GM12878 (cell line): Measurements from ENCODE around the gene TNFRSF9. TPM values are rescaled to one million over a fixed set of nuclear protein-coding genes. Genes with fewer than 3 reads are reported as not detected.

Source experiments
- ATAC-seq: fragments of 200-7000 bp; cut with Tn5 transposase; 3 replicates; pipeline ENCODE4 v1.9.1; 2020; ENCODE audit warnings: mild to moderate bottlenecking, moderate library complexity
- BruUV-seq: library from RNA; stranded (reverse); fragments of 400-500 nt; replicated peaks from 2 replicates; lab custom pipeline; 2021; lab: Mats Ljungman, UMichigan
- CTCF ChIA-PET: fragments of 300-600 bp; sonication (Branson Sonifier 250); formaldehyde crosslinking; extraction: SDS; loops from one replicate; lab custom pipeline; 2021; ENCODE audit warnings: inconsistent platforms; lab: Yijun Ruan, JAX
- POLR2A ChIA-PET: fragments of 350-600 bp; formaldehyde crosslinking; extraction: SDS; loops from one replicate; lab custom pipeline; 2021; ENCODE audit warnings: inconsistent platforms; lab: Charles Lee
- RAD21 ChIA-PET: fragments of 300-600 bp; sonication (Branson Sonifier 250); formaldehyde crosslinking; loops from one replicate; lab custom pipeline; 2023; ENCODE audit warnings: antibody characterized with exemption; ENCODE audit not compliant: unreplicated experiment; lab: Charles Lee
- SMC1A ChIA-PET: fragments of 300-600 bp; sonication (Branson Sonifier 250); formaldehyde crosslinking; loops from one replicate; lab custom pipeline; 2023; ENCODE audit not compliant: unreplicated experiment, uncharacterized antibody; lab: Charles Lee
- DNase-seq: peaks from one replicate; pipeline ENCODE4 v3.0.0-alpha.2; 2011; ENCODE audit warnings: low read depth, low spot score
- FAIRE-seq: peaks from 3 replicates; lab custom pipeline; 2011; peaks lifted over from hg19 to GRCh38; lab: Jason Lieb, UNC
- H2AFZ ChIP-seq: 2 replicates; pipeline ENCODE4 v1.6.0; 2011; ENCODE audit warnings: low read depth, low read length, control low read depth; ENCODE audit not compliant: control insufficient read depth
- H3K27ac ChIP-seq: 2 replicates; pipeline ENCODE4 v1.5.1; 2011; ENCODE audit warnings: control low read depth; ENCODE audit not compliant: control insufficient read depth, insufficient read depth
- H3K27me3 ChIP-seq, 2 experiments: replicated peaks in 1 of 2; 2 replicates each; pipeline versions ENCODE4 v1.6.0 to v1.6.1; 2011; ENCODE audit warnings: low read length in 1 of 2; ENCODE audit not compliant: control insufficient read depth in 2 of 2, insufficient read depth in 2 of 2
- H3K36me3 ChIP-seq, 2 experiments: 2 replicates each; pipeline ENCODE4 v1.5.1; 2011; ENCODE audit warnings: low read length in 1 of 2; ENCODE audit not compliant: control insufficient read depth in 2 of 2, insufficient read depth in 2 of 2
- H3K4me1 ChIP-seq: 2 replicates; pipeline ENCODE4 v1.6.1; 2011; ENCODE audit warnings: mild to moderate bottlenecking, low read length, moderate library complexity, mixed read lengths; ENCODE audit not compliant: control insufficient read depth, insufficient read depth
- H3K4me2 ChIP-seq: 2 replicates; pipeline ENCODE4 v1.6.0; 2011; ENCODE audit warnings: control low read depth; ENCODE audit not compliant: control insufficient read depth, insufficient read depth
- H3K4me3 ChIP-seq: fragments of 200-600 bp; sonication (generic); 2 replicates; pipeline ENCODE4 v1.5.1; 2016
- H3K79me2 ChIP-seq: 2 replicates; pipeline ENCODE4 v1.6.0; 2011; ENCODE audit warnings: low read length; ENCODE audit not compliant: control insufficient read depth, insufficient read depth
- H3K9ac ChIP-seq: 2 replicates; pipeline ENCODE4 v1.8.0; 2011; ENCODE audit warnings: low read length, control low read depth, mixed read lengths; ENCODE audit not compliant: control insufficient read depth, insufficient read depth
- H3K9me3 ChIP-seq: replicated peaks from 3 replicates; pipeline ENCODE4 v1.5.1; 2011; ENCODE audit warnings: mild to moderate bottlenecking, low read length; ENCODE audit not compliant: control insufficient read depth, insufficient read depth
- H4K20me1 ChIP-seq: 2 replicates; pipeline ENCODE4 v1.6.0; 2011; ENCODE audit not compliant: control insufficient read depth, insufficient read depth
- CUX1 ChIP-seq: IDR thresholded peaks from 2 replicates; pipeline ENCODE4 v1.6.1; 2012; ENCODE audit warnings: improper control_type of control experiment, low read depth, low read length; ENCODE audit not compliant: insufficient replicate concordance
- ETV6 ChIP-seq, 2 experiments: fragments of 450-650 bp in 1 of 2; IDR thresholded peaks in 1 of 2; conservative IDR thresholded peaks in 1 of 2; 2 replicates each; pipeline ENCODE4 v1.6.1; 2014; ENCODE audit warnings: antibody characterized with exemption in 1 of 2, borderline replicate concordance in 1 of 2, low read depth in 1 of 2, mild to moderate bottlenecking in 1 of 2, moderate library complexity in 1 of 2
- HCFC1 ChIP-seq: fragments of 150-350 bp; IDR thresholded peaks from 2 replicates; pipeline ENCODE4 v1.6.1; 2014; ENCODE audit warnings: low read length
- HDAC2 ChIP-seq: fragments of 200-600 bp; sonication (generic); IDR thresholded peaks from 2 replicates; pipeline ENCODE4 v1.6.1; 2017
- NBN ChIP-seq: fragments of 450-650 bp; IDR thresholded peaks from 2 replicates; pipeline ENCODE4 v1.6.1; 2016
- NR2C2 ChIP-seq: IDR thresholded peaks from 2 replicates; pipeline ENCODE4 v1.6.1; 2011; ENCODE audit warnings: borderline replicate concordance, low read depth; ENCODE audit not compliant: control insufficient read depth, insufficient read length
- RAD51 ChIP-seq: fragments of 450-650 bp; IDR thresholded peaks from 2 replicates; pipeline ENCODE4 v1.6.1; 2016; ENCODE audit warnings: moderate library complexity, mild to moderate bottlenecking, inconsistent platforms
- RBBP5 ChIP-seq: fragments of 200-600 bp; sonication (generic); conservative IDR thresholded peaks from 2 replicates; pipeline ENCODE4 v1.6.1; 2016
- USF2 ChIP-seq: IDR thresholded peaks from 2 replicates; pipeline ENCODE4 v1.6.1; 2011; ENCODE audit warnings: low read depth, low read length, improper control_type of control experiment, borderline replicate concordance
- WRNIP1 ChIP-seq: IDR thresholded peaks from 2 replicates; pipeline ENCODE4 v1.6.1; 2011; ENCODE audit warnings: low read depth, low read length, improper control_type of control experiment, borderline replicate concordance
- ZNF274 ChIP-seq: IDR thresholded peaks from one replicate; pipeline ENCODE4 v1.8.0; 2011; ENCODE audit not compliant: insufficient read length, insufficient read depth
- WGBS: methylation state at CpG from one replicate; pipeline ENCODE4 v1.1.6; 2016; ENCODE audit warnings: low lambda C conversion rate; ENCODE audit not compliant: insufficient replicate concordance, insufficient coverage; ENCODE audit errors: missing lambda C conversion rate; 5-methylcytosine and 5-hydroxymethylcytosine counted together
- in situ Hi-C: fragments of 300-500 bp; cut with MboI; formaldehyde crosslinking; loops from 9 replicates; pipeline ENCODE4 v1.14.3; 2018; ENCODE audit warnings: mixed read lengths
- intact Hi-C: fragments of 100-400 bp; cut with micrococcal nuclease; formaldehyde crosslinking; loops from one replicate; pipeline ENCODE4 v1.14.2; 2022; ENCODE audit not compliant: unreplicated experiment
- polyA plus RNA-seq, 11 experiments: library from polyadenylated mRNA; depleted of rRNA in 4 of 11; unstranded in 6 of 11; stranded (reverse) in 5 of 11; fragments of >200 nt; fragmentation: Nextera tagmentation in 4 of 11; fragmentation: Illumina TruSeq in 1 of 11; extraction: Ambion mirVana in 4 of 11; extraction: Trizol in 1 of 11; gene quantifications; 1 replicate in 1 of 11; 2 replicates in 10 of 11; pipeline versions ENCODE4 v1.2.1 to v1.2.3, GENCODE V29; 2011 to 2016; ENCODE audit warnings: inconsistent platforms in 2 of 11, missing spikeins in 2 of 11, low read depth in 1 of 11
- total RNA-seq, 4 experiments: library from RNA; depleted of rRNA in 3 of 4; stranded (reverse); fragments of >200 nt in 3 of 4; fragmentation: Illumina TruSeq in 1 of 4; extraction: Trizol in 1 of 4; gene quantifications; 2 replicates each; pipeline versions ENCODE4 v1.2.1 to v1.2.3, GENCODE V29; 2013 to 2021
- TF ChIP-seq, protein P1 (sequence below): fragments of 450-650 bp; formaldehyde crosslinking; IDR thresholded peaks from 2 replicates; pipeline ENCODE4 v1.4.0; 2020; ENCODE audit warnings: mild to moderate bottlenecking, moderate library complexity

Gene TNFRSF9
- total and polyA plus RNA-seq, 10 of the 15 experiments (the other 5 are each of a cell fraction or from before 2014, with no cell fraction given), result 2.0 to 25.6 (median 5.8) TPM

GRCh38 chr1:7970246-7970645, 29.6 kb upstream of the TNFRSF9 start (continued):
- TF ChIP-seq, protein P1, sequence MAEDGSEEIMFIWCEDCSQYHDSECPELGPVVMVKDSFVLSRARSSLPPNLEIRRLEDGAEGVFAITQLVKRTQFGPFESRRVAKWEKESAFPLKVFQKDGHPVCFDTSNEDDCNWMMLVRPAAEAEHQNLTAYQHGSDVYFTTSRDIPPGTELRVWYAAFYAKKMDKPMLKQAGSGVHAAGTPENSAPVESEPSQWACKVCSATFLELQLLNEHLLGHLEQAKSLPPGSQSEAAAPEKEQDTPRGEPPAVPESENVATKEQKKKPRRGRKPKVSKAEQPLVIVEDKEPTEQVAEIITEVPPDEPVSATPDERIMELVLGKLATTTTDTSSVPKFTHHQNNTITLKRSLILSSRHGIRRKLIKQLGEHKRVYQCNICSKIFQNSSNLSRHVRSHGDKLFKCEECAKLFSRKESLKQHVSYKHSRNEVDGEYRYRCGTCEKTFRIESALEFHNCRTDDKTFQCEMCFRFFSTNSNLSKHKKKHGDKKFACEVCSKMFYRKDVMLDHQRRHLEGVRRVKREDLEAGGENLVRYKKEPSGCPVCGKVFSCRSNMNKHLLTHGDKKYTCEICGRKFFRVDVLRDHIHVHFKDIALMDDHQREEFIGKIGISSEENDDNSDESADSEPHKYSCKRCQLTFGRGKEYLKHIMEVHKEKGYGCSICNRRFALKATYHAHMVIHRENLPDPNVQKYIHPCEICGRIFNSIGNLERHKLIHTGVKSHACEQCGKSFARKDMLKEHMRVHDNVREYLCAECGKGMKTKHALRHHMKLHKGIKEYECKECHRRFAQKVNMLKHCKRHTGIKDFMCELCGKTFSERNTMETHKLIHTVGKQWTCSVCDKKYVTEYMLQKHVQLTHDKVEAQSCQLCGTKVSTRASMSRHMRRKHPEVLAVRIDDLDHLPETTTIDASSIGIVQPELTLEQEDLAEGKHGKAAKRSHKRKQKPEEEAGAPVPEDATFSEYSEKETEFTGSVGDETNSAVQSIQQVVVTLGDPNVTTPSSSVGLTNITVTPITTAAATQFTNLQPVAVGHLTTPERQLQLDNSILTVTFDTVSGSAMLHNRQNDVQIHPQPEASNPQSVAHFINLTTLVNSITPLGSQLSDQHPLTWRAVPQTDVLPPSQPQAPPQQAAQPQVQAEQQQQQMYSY (CRISPR knock-in tag), result no peak
- TF ChIP-seq NR2C2 (no peak), HDAC2 (no peak), USF2 (no peak), RAD51 (no peak), RBBP5 (no peak)

DNA sequence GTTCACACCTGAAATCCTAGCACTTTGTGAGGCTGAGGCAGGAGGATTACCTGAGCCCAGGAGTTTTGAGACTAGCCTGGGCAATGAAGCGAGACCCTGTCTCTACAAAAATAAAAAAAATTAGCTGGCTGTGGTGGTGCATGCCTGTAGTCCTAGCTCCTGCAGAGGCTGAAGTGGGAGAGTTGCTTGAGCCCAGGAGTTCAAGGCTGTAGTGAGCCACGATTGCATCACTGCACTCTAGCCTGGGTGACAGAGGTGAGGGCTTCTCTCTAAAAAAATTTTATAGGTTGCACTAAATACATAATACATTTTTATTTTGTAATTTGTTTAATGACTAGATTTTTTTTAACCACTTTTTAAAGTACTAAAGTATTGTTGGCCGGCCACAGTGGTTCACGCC, 27.0 kb upstream of the TNFRSF9 start:
- Histone ChIP-seq H3K27ac (peak overlapping the region; percentile 16; the same call in 1 of the 2 replicates), H3K36me3 (peaks cover 15 to 40% of the 10 kb centered on the region in 2 experiments), H3K79me2 (peaks cover 40% of the 10 kb centered on the region), H3K4me2 (0 out of 2 replicates have a peak overlapping the region, but pooled peaks have one; percentile 13), H3K4me3 (no peak overlapping the region), H3K4me1 (peaks cover 10% of the 10 kb centered on the region), H3K9ac (no peak overlapping the region), H3K9me3 (no peaks in the 10 kb centered on the region), H3K27me3 (no peaks in the 10 kb centered on the region), H4K20me1 (no peaks in the 10 kb centered on the region; the same call in 1 of the 2 replicates), H2AFZ (no peak overlapping the region)
- DNase-seq (no peak), ATAC-seq (peak; percentile 25; the same call in 2 of the 3 replicates), FAIRE-seq (no peak)
- ChIA-PET CTCF (no interaction called here), POLR2A (no interaction called here), SMC1A (interaction anchor here (0.8 to 1.8 kb wide), 2 partner anchors 8 to 28 kb away, joined by 3 read pairs; no protein-coding TSS in a partner anchor), RAD21 (no interaction called here)
- WGBS, result 89% methylated on average over 4 of the region's 4 CpGs
- in situ Hi-C loops, result no loop called here
- BruUV-seq, result no TSS peak
- intact Hi-C loops, result no loop called here
- TF ChIP-seq ZNF274 (no peak), CUX1 (no peak), NBN (no peak), WRNIP1 (no peak), ETV6 (conservative IDR thresholded peaks at IDR 0.05 in 1 of 2, IDR thresholded peaks at IDR 0.05 in 1 of 2; ENCODE audit: borderline replicate concordance in 1 of 2, low read depth in 1 of 2) (no peak), HCFC1 (no peak)
